ENCODE results near the gene PTK6.

The PTK6 gene

GRCh38 chr20:63568170-63568981, 31.2 kb upstream of the PTK6 start:
- peaks cover 0 to 5% of the 10 kb centered on the region in 2 donors for H3K4me1 ChIP-seq (ENCODE audit: control insufficient read depth in 1 of 2, insufficient read depth in 2 of 2, low read length in 2 of 2)
- H3K4me3 ChIP-seq (ENCODE audit: low read depth in 1 of 2, low read length in 2 of 2) = no peak overlapping the region
- no peak overlapping the region for H3K27ac ChIP-seq (ENCODE audit: low read length)
- no peaks in the 10 kb centered on the region for H3K27me3 ChIP-seq (ENCODE audit: low read depth, low read length)
- peaks cover 0 to 41% of the 10 kb centered on the region in 2 donors for H3K36me3 ChIP-seq (ENCODE audit: control insufficient read depth in 1 of 2, insufficient read depth in 2 of 2, low read length in 2 of 2)
- H3K9me3 ChIP-seq (ENCODE audit: control insufficient read depth in 1 of 2, low read length in 2 of 2) = no peaks in the 10 kb centered on the region

GRCh38 chr20:63567386-63568169, 30.4 kb upstream of the PTK6 start:
- Histone ChIP-seq H3K9me3 (ENCODE audit: control insufficient read depth in 1 of 2, low read length in 2 of 2) (no peaks in the 10 kb centered on the region), H3K27ac (ENCODE audit: low read length) (no peak overlapping the region), H3K4me3 (ENCODE audit: low read depth in 1 of 2, low read length in 2 of 2) (no peak overlapping the region), H3K27me3 (ENCODE audit: low read depth, low read length) (no peaks in the 10 kb centered on the region), H3K4me1 (ENCODE audit: control insufficient read depth in 1 of 2, insufficient read depth in 2 of 2, low read length in 2 of 2) (peaks cover 0 to 4% of the 10 kb centered on the region in 2 donors), H3K36me3 (ENCODE audit: control insufficient read depth in 1 of 2, insufficient read depth in 2 of 2, low read length in 2 of 2) (peaks cover 0 to 49% of the 10 kb centered on the region in 2 donors)

GRCh38 chr20:63567136-63567385, 29.9 kb upstream of the PTK6 start:
- no peak overlapping the region for H3K27ac ChIP-seq (ENCODE audit: low read length)

GRCh38 chr20:63566395-63567135, 29.4 kb upstream of the PTK6 start:
- H3K27ac ChIP-seq (ENCODE audit: low read length) = no peak overlapping the region

More at GRCh38 chr20:63567136-63567385, 29.9 kb upstream of the PTK6 start:
- H3K4me3 ChIP-seq (ENCODE audit: low read depth in 1 of 2, low read length in 2 of 2) = no peak overlapping the region
- no peaks in the 10 kb centered on the region for H3K27me3 ChIP-seq (ENCODE audit: low read depth, low read length)
- no peaks in the 10 kb centered on the region for H3K4me1 ChIP-seq (ENCODE audit: control insufficient read depth in 1 of 2, insufficient read depth in 2 of 2, low read length in 2 of 2)
- H3K36me3 ChIP-seq (ENCODE audit: control insufficient read depth in 1 of 2, insufficient read depth in 2 of 2, low read length in 2 of 2) = peaks cover 0 to 49% of the 10 kb centered on the region in 2 donors
- H3K9me3 ChIP-seq (ENCODE audit: control insufficient read depth in 1 of 2, low read length in 2 of 2) = no peaks in the 10 kb centered on the region

GRCh38 chr20:63565699-63566335, 28.6 kb upstream of the PTK6 start:
- no peak overlapping the region for H3K27ac ChIP-seq (ENCODE audit: low read length)
- H3K36me3 ChIP-seq (ENCODE audit: control insufficient read depth in 1 of 2, insufficient read depth in 2 of 2, low read length in 2 of 2) = peaks cover 0 to 59% of the 10 kb centered on the region in 2 donors

More at GRCh38 chr20:63566395-63567135, 29.4 kb upstream of the PTK6 start:
- H3K36me3 ChIP-seq (ENCODE audit: control insufficient read depth in 1 of 2, insufficient read depth in 2 of 2, low read length in 2 of 2) = peaks cover 0 to 52% of the 10 kb centered on the region in 2 donors
- H3K9me3 ChIP-seq (ENCODE audit: control insufficient read depth in 1 of 2, low read length in 2 of 2) = no peaks in the 10 kb centered on the region
- no peak overlapping the region for H3K4me3 ChIP-seq (ENCODE audit: low read depth in 1 of 2, low read length in 2 of 2)
- no peaks in the 10 kb centered on the region for H3K4me1 ChIP-seq (ENCODE audit: control insufficient read depth in 1 of 2, insufficient read depth in 2 of 2, low read length in 2 of 2)
- H3K27me3 ChIP-seq (ENCODE audit: low read depth, low read length) = no peaks in the 10 kb centered on the region

GRCh38 chr20:63565021-63565698, 28.0 kb upstream of the PTK6 start:
- Histone ChIP-seq H3K9me3 (ENCODE audit: control insufficient read depth in 1 of 2, low read length in 2 of 2) (no peaks in the 10 kb centered on the region), H3K36me3 (ENCODE audit: control insufficient read depth in 1 of 2, insufficient read depth in 2 of 2, low read length in 2 of 2) (peaks cover 0 to 66% of the 10 kb centered on the region in 2 donors), H3K27me3 (ENCODE audit: low read depth, low read length) (no peaks in the 10 kb centered on the region), H3K27ac (ENCODE audit: low read length) (no peak overlapping the region), H3K4me1 (ENCODE audit: control insufficient read depth in 1 of 2, insufficient read depth in 2 of 2, low read length in 2 of 2) (no peaks in the 10 kb centered on the region), H3K4me3 (ENCODE audit: low read depth in 1 of 2, low read length in 2 of 2) (no peak overlapping the region)

More at GRCh38 chr20:63565699-63566335, 28.6 kb upstream of the PTK6 start:
- Histone ChIP-seq H3K4me3 (ENCODE audit: low read depth in 1 of 2, low read length in 2 of 2) (no peak overlapping the region), H3K4me1 (ENCODE audit: control insufficient read depth in 1 of 2, insufficient read depth in 2 of 2, low read length in 2 of 2) (no peaks in the 10 kb centered on the region), H3K9me3 (ENCODE audit: control insufficient read depth in 1 of 2, low read length in 2 of 2) (no peaks in the 10 kb centered on the region), H3K27me3 (ENCODE audit: low read depth, low read length) (no peaks in the 10 kb centered on the region)

GRCh38 chr20:63564036-63564810, 27.0 kb upstream of the PTK6 start:
- Histone ChIP-seq H3K9me3 (ENCODE audit: control insufficient read depth in 1 of 2, low read length in 2 of 2) (no peaks in the 10 kb centered on the region), H3K27ac (ENCODE audit: low read length) (no peak overlapping the region), H3K36me3 (ENCODE audit: control insufficient read depth in 1 of 2, insufficient read depth in 2 of 2, low read length in 2 of 2) (peaks cover 0 to 72% of the 10 kb centered on the region in 2 donors), H3K4me1 (ENCODE audit: control insufficient read depth in 1 of 2, insufficient read depth in 2 of 2, low read length in 2 of 2) (no peaks in the 10 kb centered on the region), H3K27me3 (ENCODE audit: low read depth, low read length) (no peaks in the 10 kb centered on the region), H3K4me3 (ENCODE audit: low read depth in 1 of 2, low read length in 2 of 2) (no peak overlapping the region)

- H3K4me1 ChIP-seq (ENCODE audit: control insufficient read depth in 1 of 2, insufficient read depth in 2 of 2, low read length in 2 of 2) = no peaks in the 10 kb centered on the region
- peaks cover 0 to 77% of the 10 kb centered on the region in 2 donors for H3K36me3 ChIP-seq (ENCODE audit: control insufficient read depth in 1 of 2, insufficient read depth in 2 of 2, low read length in 2 of 2)
- H3K4me3 ChIP-seq (ENCODE audit: low read depth in 1 of 2, low read length in 2 of 2) = no peak overlapping the region
- H3K27me3 ChIP-seq (ENCODE audit: low read depth, low read length) = no peaks in the 10 kb centered on the region
- H3K27ac ChIP-seq (ENCODE audit: low read length) = no peak overlapping the region
- H3K9me3 ChIP-seq (ENCODE audit: control insufficient read depth in 1 of 2, low read length in 2 of 2) = no peaks in the 10 kb centered on the region
These were observed 26.2 kb upstream of the PTK6 start for GRCh38 chr20:63563225-63563935.

- Histone ChIP-seq H3K27me3 (ENCODE audit: low read depth, low read length) (no peaks in the 10 kb centered on the region), H3K4me3 (ENCODE audit: low read depth in 1 of 2, low read length in 2 of 2) (no peak overlapping the region), H3K36me3 (ENCODE audit: control insufficient read depth in 1 of 2, insufficient read depth in 2 of 2, low read length in 2 of 2) (peaks cover 0 to 77% of the 10 kb centered on the region in 2 donors), H3K4me1 (ENCODE audit: control insufficient read depth in 1 of 2, insufficient read depth in 2 of 2, low read length in 2 of 2) (no peaks in the 10 kb centered on the region), H3K9me3 (ENCODE audit: control insufficient read depth in 1 of 2, low read length in 2 of 2) (no peaks in the 10 kb centered on the region), H3K27ac (ENCODE audit: low read length) (no peak overlapping the region)
These were observed 25.5 kb upstream of the PTK6 start for GRCh38 chr20:63562461-63563224.
